ENCODE measurements around the gene INTS4. TPM values are rescaled to one million over a fixed set of nuclear protein-coding genes. Genes with fewer than 3 reads are reported as not detected.

The INTS4 gene, protein sequence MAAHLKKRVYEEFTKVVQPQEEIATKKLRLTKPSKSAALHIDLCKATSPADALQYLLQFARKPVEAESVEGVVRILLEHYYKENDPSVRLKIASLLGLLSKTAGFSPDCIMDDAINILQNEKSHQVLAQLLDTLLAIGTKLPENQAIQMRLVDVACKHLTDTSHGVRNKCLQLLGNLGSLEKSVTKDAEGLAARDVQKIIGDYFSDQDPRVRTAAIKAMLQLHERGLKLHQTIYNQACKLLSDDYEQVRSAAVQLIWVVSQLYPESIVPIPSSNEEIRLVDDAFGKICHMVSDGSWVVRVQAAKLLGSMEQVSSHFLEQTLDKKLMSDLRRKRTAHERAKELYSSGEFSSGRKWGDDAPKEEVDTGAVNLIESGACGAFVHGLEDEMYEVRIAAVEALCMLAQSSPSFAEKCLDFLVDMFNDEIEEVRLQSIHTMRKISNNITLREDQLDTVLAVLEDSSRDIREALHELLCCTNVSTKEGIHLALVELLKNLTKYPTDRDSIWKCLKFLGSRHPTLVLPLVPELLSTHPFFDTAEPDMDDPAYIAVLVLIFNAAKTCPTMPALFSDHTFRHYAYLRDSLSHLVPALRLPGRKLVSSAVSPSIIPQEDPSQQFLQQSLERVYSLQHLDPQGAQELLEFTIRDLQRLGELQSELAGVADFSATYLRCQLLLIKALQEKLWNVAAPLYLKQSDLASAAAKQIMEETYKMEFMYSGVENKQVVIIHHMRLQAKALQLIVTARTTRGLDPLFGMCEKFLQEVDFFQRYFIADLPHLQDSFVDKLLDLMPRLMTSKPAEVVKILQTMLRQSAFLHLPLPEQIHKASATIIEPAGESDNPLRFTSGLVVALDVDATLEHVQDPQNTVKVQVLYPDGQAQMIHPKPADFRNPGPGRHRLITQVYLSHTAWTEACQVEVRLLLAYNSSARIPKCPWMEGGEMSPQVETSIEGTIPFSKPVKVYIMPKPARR
- total RNA-seq: 37.2 and 41.4 TPM in 2 replicates

DNA sequence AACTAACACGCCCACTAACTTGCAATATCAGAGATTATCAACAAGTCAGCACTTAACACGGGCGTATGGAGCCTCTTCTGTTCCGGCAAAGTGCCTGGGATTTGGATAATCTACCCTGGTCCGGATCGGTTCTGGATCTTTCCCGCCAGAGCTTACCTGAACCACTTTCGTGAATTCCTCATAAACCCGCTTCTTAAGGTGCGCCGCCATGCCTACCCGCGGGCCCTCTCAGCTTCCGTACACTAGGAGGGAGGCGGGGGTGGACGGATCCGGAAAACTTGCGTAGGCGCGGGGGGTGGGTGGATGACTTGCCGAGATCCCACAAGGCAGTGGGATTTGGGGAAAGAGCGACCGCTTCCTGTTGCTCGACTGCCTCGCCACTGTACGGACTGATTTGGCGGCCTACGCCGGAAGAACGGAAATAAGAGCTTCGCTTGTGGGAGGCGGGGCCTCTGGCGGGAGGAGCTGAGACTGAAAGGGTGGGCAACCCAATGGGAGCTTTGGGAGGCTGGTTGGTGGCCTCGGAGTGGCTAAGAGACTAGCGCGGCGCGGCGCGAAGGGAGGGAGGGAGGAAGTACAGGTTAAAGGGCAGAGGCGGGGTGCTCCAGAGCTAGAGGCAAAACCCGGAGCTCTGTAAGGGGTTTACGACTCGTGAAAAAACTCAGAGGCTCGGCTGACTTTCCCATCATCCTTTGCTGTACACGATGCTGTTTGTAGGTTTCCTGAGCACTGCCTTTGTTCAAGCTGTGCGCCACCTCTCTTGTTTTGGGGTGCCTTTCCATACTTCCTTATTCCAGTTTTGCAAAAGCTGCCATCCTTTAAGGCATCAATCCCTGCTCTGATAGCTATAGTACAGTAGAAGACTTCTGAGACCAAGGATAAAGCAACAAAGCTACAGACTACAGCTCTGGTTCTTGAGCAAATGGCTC lies at the start of gene INTS4:
TSS of gene INTS4 (minus strand) at position 235 of the 929 bp plus-strand sequence. CDS start at position 210, 25 bp downstream.

DNA sequence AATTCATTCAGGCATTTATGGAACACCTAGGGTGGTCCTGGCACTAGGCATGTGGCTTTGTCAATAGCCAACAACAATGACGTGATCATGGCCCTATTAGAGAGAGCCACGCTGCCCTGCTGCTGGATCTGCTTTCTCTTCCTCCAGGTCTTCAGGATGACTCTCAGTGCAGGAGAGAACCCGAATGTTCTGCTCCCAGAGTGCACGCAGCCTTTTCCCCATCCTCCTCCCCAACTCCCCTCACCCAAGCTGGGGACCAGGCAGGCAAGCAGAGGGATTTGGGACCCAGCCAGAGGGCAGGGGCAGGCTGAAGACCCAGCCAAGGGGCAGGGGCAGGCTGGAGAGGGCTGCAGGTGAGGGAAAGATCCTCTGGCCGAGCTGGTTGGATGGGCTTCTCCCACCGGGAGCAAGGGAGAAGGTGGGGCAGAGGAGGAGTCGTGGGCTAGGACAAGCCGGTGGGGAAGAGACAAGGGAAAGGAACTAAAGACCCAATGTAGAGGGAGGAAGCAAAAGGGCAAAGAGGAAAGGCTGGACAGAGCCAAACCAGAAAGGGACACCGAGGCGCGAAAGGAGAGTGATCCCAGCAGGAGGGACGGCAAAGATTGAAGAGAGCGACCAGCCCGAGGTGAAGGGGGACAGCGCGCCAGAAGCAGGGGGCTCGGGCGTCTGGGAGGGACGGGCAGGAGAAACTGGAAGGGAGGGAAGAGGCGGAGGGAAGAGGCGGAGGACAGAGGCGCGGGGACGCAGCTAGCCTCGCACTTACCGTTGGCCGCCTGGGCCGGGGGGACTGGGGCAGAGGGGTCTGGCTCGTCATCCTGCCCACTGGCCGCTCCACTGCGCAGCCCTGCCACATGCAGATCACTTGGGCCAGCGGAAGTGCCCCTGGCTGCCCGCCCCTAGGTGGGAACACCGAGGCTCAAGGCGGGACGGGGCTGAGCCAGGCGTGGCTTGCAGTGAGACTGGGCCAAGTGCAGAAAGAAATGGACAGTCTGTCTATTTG lies 28.2 kb upstream of the INTS4 start, which contains the start of gene KCTD14:
TSS of gene KCTD14 (minus strand) at position 880 of the 1,000 bp plus-strand sequence. CDS start at position 853, 27 bp downstream.

Other genes starting within 250 kb of the INTS4 start
- gene RSF1, start 173.9 kb downstream of the INTS4 start, total RNA-seq: 51.6 and 57.5 TPM in 2 replicates
- 37.8 and 42.9 TPM in 2 replicates for gene AAMDC, start 173.5 kb downstream of the INTS4 start, total RNA-seq
- 0.56 and 1.9 TPM in 2 replicates for gene KCTD14, start 28.6 kb upstream of the INTS4 start, total RNA-seq
- not detected in 2 replicates for gene THRSP, start 69.2 kb upstream of the INTS4 start, total RNA-seq
- 104 and 109 TPM in 2 replicates for gene NDUFC2, start 85.2 kb upstream of the INTS4 start, total RNA-seq
- 32.1 and 34.9 TPM in 2 replicates for gene ALG8, start 145.0 kb upstream of the INTS4 start, total RNA-seq
- 6.9 and 8.5 TPM in 2 replicates for gene KCTD21, start 194.0 kb upstream of the INTS4 start, total RNA-seq
- gene USP35, start 194.3 kb upstream of the INTS4 start, total RNA-seq: 8.8 and 16.1 TPM in 2 replicates

All from regular cardiac myocyte (primary cell).